Bronchial epithelial cell (primary cell): ENCODE results near the gene SPTLC3. TPM values are rescaled to one million over a fixed set of nuclear protein-coding genes. Genes with fewer than 3 reads are reported as not detected.

ENCODE experiments used
- DNase-seq: peaks from one replicate; pipeline ENCODE4 v3.0.0-alpha.2; 2010; ENCODE audit warnings: low read depth
- FAIRE-seq: peaks from 2 replicates; lab custom pipeline; 2011; peaks lifted over from hg19 to GRCh38; lab: Jason Lieb, UNC
- H3K27me3 ChIP-seq: 2 replicates; pipeline ENCODE4 v1.5.1; 2011; ENCODE audit warnings: low read length; ENCODE audit not compliant: control insufficient read depth, insufficient read depth
- H3K36me3 ChIP-seq: 2 replicates; pipeline ENCODE4 v1.5.1; 2011; ENCODE audit warnings: low read length; ENCODE audit not compliant: control insufficient read depth, insufficient read depth
- H3K4me3 ChIP-seq: 2 replicates; pipeline ENCODE4 v1.5.1; 2011; ENCODE audit warnings: mild to moderate bottlenecking, low read depth, low read length, control low read depth
- total RNA-seq: library from RNA; depleted of rRNA; stranded (reverse); fragments of >200 nt; gene quantifications from 2 replicates; pipeline ENCODE4 v1.2.1, GENCODE V29; 2014
- TF ChIP-seq, protein P1 (sequence below): IDR thresholded peaks from 2 replicates; pipeline ENCODE4 v1.5.1; 2011; ENCODE audit warnings: mild to moderate bottlenecking, moderate library complexity, low read length, control low read depth, inconsistent platforms; ENCODE audit not compliant: insufficient read depth, severe bottlenecking

The SPTLC3 gene
- total RNA-seq, 1 donor from 2014 or later = 2.4 TPM

DNA sequence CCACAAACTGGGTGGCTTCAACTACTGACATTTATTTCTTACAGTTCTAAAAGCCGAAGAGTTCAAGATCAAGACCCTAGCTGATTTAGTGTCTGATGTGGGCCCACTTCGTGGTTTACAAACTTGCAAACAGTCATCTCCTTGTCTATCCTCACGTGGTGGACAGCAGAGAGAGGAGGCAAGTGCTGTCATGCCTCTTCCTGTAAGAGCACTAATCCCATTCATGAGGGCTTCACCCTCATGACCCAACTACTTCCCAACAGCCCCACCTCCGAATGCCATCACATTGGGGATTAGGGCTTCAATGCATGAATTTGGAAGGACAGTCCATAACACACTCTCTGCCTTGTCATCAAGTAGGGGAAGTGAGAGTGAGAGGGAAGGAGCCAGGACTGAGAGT lies 196.7 kb downstream of the SPTLC3 start:
- TF ChIP-seq, protein P1, sequence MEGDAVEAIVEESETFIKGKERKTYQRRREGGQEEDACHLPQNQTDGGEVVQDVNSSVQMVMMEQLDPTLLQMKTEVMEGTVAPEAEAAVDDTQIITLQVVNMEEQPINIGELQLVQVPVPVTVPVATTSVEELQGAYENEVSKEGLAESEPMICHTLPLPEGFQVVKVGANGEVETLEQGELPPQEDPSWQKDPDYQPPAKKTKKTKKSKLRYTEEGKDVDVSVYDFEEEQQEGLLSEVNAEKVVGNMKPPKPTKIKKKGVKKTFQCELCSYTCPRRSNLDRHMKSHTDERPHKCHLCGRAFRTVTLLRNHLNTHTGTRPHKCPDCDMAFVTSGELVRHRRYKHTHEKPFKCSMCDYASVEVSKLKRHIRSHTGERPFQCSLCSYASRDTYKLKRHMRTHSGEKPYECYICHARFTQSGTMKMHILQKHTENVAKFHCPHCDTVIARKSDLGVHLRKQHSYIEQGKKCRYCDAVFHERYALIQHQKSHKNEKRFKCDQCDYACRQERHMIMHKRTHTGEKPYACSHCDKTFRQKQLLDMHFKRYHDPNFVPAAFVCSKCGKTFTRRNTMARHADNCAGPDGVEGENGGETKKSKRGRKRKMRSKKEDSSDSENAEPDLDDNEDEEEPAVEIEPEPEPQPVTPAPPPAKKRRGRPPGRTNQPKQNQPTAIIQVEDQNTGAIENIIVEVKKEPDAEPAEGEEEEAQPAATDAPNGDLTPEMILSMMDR = no peak
- no peaks in the 10 kb centered on the region for H3K36me3 ChIP-seq
- no peak overlapping the region for H3K4me3 ChIP-seq
- H3K27me3 ChIP-seq = no peaks in the 10 kb centered on the region
- FAIRE-seq (no peak), DNase-seq (peak; percentile 49)

GRCh38 chr20:13205848-13206434 lies 197.2 kb downstream of the SPTLC3 start:
- peak; percentile 41 for DNase-seq
- Histone ChIP-seq H3K27me3 (no peaks in the 10 kb centered on the region), H3K36me3 (no peaks in the 10 kb centered on the region), H3K4me3 (no peak overlapping the region)
- TF ChIP-seq, protein P1 = no peak
- FAIRE-seq = peak; percentile 43

DNA sequence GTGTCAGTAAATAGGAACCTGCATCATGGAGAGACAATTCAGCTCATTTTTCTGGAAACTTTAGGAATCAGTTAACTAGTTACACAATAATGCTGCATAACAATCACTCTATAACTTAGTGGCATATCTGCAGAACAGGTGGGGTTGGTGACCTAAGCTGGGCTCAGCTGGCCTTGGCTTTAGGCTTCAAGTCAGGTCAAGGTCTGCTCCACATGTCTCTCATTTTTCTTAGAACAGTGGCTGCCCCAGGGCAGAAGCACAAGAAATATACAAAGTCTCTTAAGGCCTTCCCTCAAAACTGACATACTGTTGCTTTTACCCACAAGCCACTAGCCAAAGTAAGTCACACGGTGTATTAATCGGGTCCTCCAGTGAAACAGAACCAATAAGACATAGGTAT lies 198.2 kb downstream of the SPTLC3 start:
- no peak overlapping the region for H3K4me3 ChIP-seq
- no peaks in the 10 kb centered on the region for H3K27me3 ChIP-seq
- no peaks in the 10 kb centered on the region for H3K36me3 ChIP-seq
- DNase-seq = no peak
- FAIRE-seq = no peak
- TF ChIP-seq, protein P1 = no peak

GRCh38 chr20:13211956-13212618 lies 203.3 kb downstream of the SPTLC3 start:
- TF ChIP-seq, protein P1 = no peak
- no peak for DNase-seq
- Histone ChIP-seq H3K36me3 (no peaks in the 10 kb centered on the region), H3K27me3 (peaks cover 1% of the 10 kb centered on the region), H3K4me3 (no peak overlapping the region)
- FAIRE-seq = no peak

GRCh38 chr20:13212750-13213149 lies 204.0 kb downstream of the SPTLC3 start:
- TF ChIP-seq, protein P1 = no peak
- no peaks in the 10 kb centered on the region for H3K36me3 ChIP-seq
- peak; percentile 17 for DNase-seq
- no peak for FAIRE-seq
- H3K27me3 ChIP-seq = peaks cover 1% of the 10 kb centered on the region
- no peak overlapping the region for H3K4me3 ChIP-seq

DNA sequence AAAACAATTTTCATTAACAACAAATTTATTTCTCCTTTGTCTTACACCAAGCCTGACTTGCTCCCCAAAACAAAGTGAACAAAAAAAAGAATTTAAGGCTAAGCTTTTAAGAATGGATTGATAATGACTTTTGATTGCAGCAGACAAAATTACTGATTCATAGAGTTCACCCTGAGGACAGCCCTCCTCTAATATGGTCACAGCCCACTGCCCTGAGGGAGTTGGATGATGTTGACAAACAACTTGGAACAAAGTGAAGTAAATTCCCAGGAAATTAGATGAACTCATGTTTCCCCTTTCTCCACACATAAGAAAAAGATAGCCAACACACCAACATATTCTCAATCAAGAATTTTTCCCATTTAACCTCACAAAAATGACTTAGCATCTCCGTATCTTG lies 204.6 kb downstream of the SPTLC3 start:
- TF ChIP-seq, protein P1 = no peak
- Histone ChIP-seq H3K4me3 (no peak overlapping the region), H3K27me3 (peaks cover 1% of the 10 kb centered on the region), H3K36me3 (no peaks in the 10 kb centered on the region)
- DNase-seq = no peak
- no peak for FAIRE-seq
